MM.1S (cell line): ENCODE data around the gene JDP2.

ENCODE experiments used
- DNase-seq: peaks from one replicate; pipeline ENCODE4 v3.0.0-alpha.2; 2015
- H2AFZ ChIP-seq: fragments of 300-600 bp; sonication (generic); 2 replicates; pipeline ENCODE4 v1.6.0; 2016; ENCODE audit warnings: antibody characterized with exemption, low read length
- H3F3A ChIP-seq: fragments of 300-600 bp; sonication (generic); 2 replicates; pipeline ENCODE4 v1.6.1; 2016; ENCODE audit warnings: mild to moderate bottlenecking, antibody characterized with exemption, low read length, moderate library complexity, mixed read lengths; ENCODE audit not compliant: insufficient read depth
- H3K27ac ChIP-seq: fragments of 300-600 bp; sonication (generic); 2 replicates; pipeline ENCODE4 v1.5.1; 2016; ENCODE audit warnings: mild to moderate bottlenecking, low read length
- H3K27me3 ChIP-seq: fragments of 300-600 bp; sonication (generic); replicated peaks from 2 replicates; pipeline ENCODE4 v1.6.0; 2016; ENCODE audit warnings: low read length; ENCODE audit not compliant: insufficient read depth
- H3K36me3 ChIP-seq: fragments of 300-600 bp; sonication (generic); replicated peaks from 2 replicates; pipeline ENCODE4 v1.6.1; 2016; ENCODE audit warnings: mild to moderate bottlenecking, low read length, mixed read lengths; ENCODE audit not compliant: insufficient read depth
- H3K4me1 ChIP-seq: fragments of 300-600 bp; sonication (generic); 2 replicates; pipeline ENCODE4 v1.6.1; 2016; ENCODE audit warnings: low read length, mixed read lengths
- H3K4me2 ChIP-seq: fragments of 300-600 bp; sonication (generic); 2 replicates; pipeline ENCODE4 v1.6.0; 2016; ENCODE audit warnings: low read depth, low read length
- H3K4me3 ChIP-seq: fragments of 300-600 bp; sonication (generic); 2 replicates; pipeline ENCODE4 v1.5.1; 2016; ENCODE audit warnings: low read length, mixed read lengths
- H3K79me2 ChIP-seq: fragments of 300-600 bp; sonication (generic); 2 replicates; pipeline ENCODE4 v1.6.1; 2016; ENCODE audit warnings: mixed run types, low read length, mixed read lengths
- H3K9ac ChIP-seq: fragments of 300-600 bp; sonication (generic); 2 replicates; pipeline ENCODE4 v1.6.1; 2016; ENCODE audit warnings: low read length, mixed read lengths
- H3K9me2 ChIP-seq: fragments of 300-600 bp; sonication (generic); replicated peaks from 2 replicates; pipeline ENCODE4 v1.6.1; 2016; ENCODE audit warnings: mild to moderate bottlenecking, low read length, mixed read lengths; ENCODE audit not compliant: insufficient read depth
- H3K9me3 ChIP-seq: fragments of 300-600 bp; sonication (generic); replicated peaks from 2 replicates; pipeline ENCODE4 v1.6.1; 2016; ENCODE audit warnings: mild to moderate bottlenecking, low read length, mixed read lengths; ENCODE audit not compliant: insufficient read depth
- H4K20me1 ChIP-seq: fragments of 300-600 bp; sonication (generic); 2 replicates; pipeline ENCODE4 v1.6.1; 2016; ENCODE audit warnings: mild to moderate bottlenecking, low read length, moderate library complexity, mixed read lengths; ENCODE audit not compliant: insufficient read depth
- EZH2 ChIP-seq: fragments of 300-600 bp; sonication (generic); optimal IDR thresholded peaks from 2 replicates; pipeline ENCODE3; 2017; ENCODE audit warnings: low read depth, mild to moderate bottlenecking, antibody characterized with exemption, low read length, mixed read lengths
- EZH2phosphoT487 ChIP-seq: fragments of 300-600 bp; sonication (generic); IDR thresholded peaks from 2 replicates; pipeline ENCODE4 v1.6.1; 2018; ENCODE audit warnings: antibody characterized with exemption, low read length
- TF ChIP-seq, protein P1 (sequence below): fragments of 300-600 bp; sonication (generic); IDR thresholded peaks from 2 replicates; pipeline ENCODE4 v1.5.1; 2016; ENCODE audit warnings: antibody characterized with exemption, low read length, mixed read lengths

The JDP2 gene

DNA sequence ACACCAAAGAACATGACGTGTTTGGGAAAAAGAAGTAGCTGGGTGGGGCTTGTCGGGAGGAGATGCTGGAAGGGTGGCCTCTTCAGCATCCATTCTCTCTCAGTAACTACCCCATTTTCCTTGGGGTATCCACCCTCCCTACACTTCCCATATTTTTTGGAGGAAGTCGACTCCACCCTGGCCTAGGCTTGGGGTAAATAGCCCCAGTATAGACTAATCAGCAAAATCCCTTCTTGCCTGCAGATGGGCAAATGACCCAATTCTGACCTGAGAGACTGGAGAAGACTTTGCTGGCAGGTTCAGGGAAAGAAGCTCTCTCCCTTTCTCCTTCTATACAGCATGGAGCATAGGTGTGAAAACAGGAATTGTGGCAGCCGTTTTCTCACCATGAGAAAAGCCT, 28.5 kb upstream of the JDP2 start:
- Histone ChIP-seq H2AFZ (no peak overlapping the region), H3K4me3 (no peak overlapping the region), H3K9me3 (no peaks in the 10 kb centered on the region), H3K27ac (no peak overlapping the region), H3K4me2 (no peak overlapping the region), H4K20me1 (no peaks in the 10 kb centered on the region), H3K4me1 (no peaks in the 10 kb centered on the region), H3K27me3 (no peaks in the 10 kb centered on the region), H3K9me2 (no peaks in the 10 kb centered on the region), H3K36me3 (no peaks in the 10 kb centered on the region), H3K79me2 (no peaks in the 10 kb centered on the region), H3F3A (no peaks in the 10 kb centered on the region), H3K9ac (no peak overlapping the region)
- no peak for TF ChIP-seq EZH2
- no peak for DNase-seq

DNA sequence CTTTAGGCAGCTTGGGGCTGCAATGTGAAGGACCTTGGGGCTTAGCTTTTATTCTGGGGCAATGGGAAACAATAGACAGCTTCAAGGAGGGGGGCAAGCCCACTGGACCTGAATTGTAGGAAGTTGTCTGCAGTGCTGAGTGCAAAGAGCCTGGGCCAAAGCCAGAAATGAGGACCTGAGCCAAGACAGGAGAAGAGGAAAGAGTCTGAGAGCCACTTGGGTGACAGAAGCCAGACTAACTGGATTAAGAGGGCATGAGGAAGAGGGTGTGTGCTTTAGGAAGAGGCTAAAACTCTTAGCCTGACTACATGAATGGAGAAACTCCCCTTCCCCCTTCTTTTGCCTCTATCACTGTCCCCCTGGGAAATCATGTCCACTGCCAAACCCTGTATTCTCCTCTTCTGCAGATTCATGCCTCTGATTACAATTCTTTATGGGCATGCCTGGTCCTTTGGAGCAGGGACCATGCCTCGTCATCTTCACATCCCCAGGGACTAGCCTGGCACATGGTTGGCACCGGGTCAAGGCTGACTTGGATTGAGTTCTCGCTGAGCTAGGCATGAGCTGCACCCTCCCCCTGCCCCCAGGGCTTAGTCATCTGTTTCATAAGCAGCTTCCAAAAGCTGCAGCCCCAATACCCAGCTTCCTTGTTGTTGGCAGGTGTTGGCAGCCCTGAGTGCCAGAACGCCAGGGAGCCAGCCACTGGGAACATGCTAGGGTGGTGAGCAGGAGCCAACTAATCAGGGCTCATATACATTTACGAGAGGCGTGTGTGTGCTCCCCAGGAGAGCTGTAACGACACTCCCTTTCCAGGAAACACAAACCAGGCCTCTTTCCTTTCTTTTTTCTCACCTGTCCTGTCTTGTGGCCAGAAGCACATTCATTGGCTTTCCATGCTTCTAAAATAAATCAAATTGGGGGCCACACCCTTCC, 27.7 kb upstream of the JDP2 start:
- no peak for DNase-seq
- no peak overlapping the region for H3K27ac ChIP-seq
- H3K4me2 ChIP-seq = no peak overlapping the region

DNA sequence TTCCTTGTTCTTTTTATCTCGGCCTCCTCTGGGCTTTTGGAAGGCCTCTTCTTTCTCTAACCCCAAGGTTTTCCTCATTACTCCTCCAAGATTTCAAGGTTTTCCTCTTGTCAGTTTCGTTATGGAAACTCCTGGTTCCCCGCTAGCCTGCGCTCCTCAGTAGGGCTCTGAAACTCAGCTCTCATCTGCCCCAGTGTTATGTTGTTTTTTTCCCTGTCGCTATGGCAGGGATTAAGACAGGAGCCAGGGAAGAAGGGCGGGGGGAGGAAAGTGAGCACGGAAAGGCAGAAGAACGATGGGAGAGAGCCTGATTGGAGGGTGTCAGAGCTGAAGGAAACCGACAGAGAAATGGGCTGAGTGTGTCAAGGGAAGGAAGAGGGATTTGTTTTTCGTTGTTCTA, 26.5 kb upstream of the JDP2 start:
- Histone ChIP-seq H3K9ac (no peak overlapping the region), H3K36me3 (no peaks in the 10 kb centered on the region), H2AFZ (no peak overlapping the region), H3K79me2 (no peaks in the 10 kb centered on the region), H3K27me3 (no peaks in the 10 kb centered on the region), H3K4me3 (no peak overlapping the region), H3F3A (no peaks in the 10 kb centered on the region), H3K4me1 (no peaks in the 10 kb centered on the region), H3K9me2 (no peaks in the 10 kb centered on the region), H3K27ac (no peak overlapping the region), H3K4me2 (no peak overlapping the region), H3K9me3 (no peaks in the 10 kb centered on the region), H4K20me1 (no peaks in the 10 kb centered on the region)
- TF ChIP-seq EZH2phosphoT487 (no peak), EZH2 (no peak)
- TF ChIP-seq, protein P1, sequence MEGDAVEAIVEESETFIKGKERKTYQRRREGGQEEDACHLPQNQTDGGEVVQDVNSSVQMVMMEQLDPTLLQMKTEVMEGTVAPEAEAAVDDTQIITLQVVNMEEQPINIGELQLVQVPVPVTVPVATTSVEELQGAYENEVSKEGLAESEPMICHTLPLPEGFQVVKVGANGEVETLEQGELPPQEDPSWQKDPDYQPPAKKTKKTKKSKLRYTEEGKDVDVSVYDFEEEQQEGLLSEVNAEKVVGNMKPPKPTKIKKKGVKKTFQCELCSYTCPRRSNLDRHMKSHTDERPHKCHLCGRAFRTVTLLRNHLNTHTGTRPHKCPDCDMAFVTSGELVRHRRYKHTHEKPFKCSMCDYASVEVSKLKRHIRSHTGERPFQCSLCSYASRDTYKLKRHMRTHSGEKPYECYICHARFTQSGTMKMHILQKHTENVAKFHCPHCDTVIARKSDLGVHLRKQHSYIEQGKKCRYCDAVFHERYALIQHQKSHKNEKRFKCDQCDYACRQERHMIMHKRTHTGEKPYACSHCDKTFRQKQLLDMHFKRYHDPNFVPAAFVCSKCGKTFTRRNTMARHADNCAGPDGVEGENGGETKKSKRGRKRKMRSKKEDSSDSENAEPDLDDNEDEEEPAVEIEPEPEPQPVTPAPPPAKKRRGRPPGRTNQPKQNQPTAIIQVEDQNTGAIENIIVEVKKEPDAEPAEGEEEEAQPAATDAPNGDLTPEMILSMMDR = no peak
- DNase-seq = no peak

More for the DNA sequence above, 27.7 kb upstream of the JDP2 start:
- Histone ChIP-seq H3K9me3 (no peaks in the 10 kb centered on the region), H3K79me2 (no peaks in the 10 kb centered on the region), H3K4me1 (no peaks in the 10 kb centered on the region), H3K9me2 (no peaks in the 10 kb centered on the region), H4K20me1 (no peaks in the 10 kb centered on the region), H3F3A (no peaks in the 10 kb centered on the region), H3K36me3 (no peaks in the 10 kb centered on the region), H3K9ac (no peak overlapping the region), H2AFZ (no peak overlapping the region), H3K27me3 (no peaks in the 10 kb centered on the region), H3K4me3 (no peak overlapping the region)
- TF ChIP-seq, protein P1 = no peak

DNA sequence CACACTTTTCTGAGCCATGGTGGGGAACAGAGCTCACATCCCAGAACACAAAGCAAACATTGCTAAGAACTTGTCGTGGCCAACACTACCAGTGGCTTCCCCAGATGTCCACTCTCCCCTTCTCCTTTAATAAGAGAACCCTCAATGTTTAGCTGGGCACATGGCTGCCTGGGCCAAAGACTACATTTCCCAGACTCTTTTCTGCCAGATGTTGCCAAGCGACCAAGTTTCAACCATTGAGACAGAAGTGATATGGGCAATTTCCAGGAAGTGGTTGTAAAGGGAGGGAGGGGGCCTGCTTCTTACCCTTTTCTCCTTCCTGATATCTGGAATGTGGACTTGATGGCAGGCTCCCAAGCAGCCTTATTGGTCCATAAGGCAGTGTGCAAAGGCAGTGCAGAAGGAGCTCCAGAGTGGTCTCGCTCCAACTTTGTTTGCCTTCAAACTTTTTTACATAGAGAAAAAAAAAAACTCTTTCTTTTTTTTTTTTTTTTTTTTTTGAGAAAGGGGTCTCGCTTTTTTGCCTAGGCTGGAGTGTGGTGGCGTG, 24.9 kb upstream of the JDP2 start:
- no peak overlapping the region for H3K9ac ChIP-seq
- H3K4me3 ChIP-seq = no peak overlapping the region
- TF ChIP-seq, protein P1 = no peak
- TF ChIP-seq EZH2 (no peak), EZH2phosphoT487 (no peak)
- H3K27ac ChIP-seq = no peak overlapping the region
- no peak overlapping the region for H2AFZ ChIP-seq
- DNase-seq = no peak
- no peaks in the 10 kb centered on the region for H3K36me3 ChIP-seq
- H4K20me1 ChIP-seq = no peaks in the 10 kb centered on the region
- no peaks in the 10 kb centered on the region for H3F3A ChIP-seq
- no peaks in the 10 kb centered on the region for H3K9me2 ChIP-seq
- H3K27me3 ChIP-seq = no peaks in the 10 kb centered on the region
- H3K79me2 ChIP-seq = no peaks in the 10 kb centered on the region
- H3K9me3 ChIP-seq = no peaks in the 10 kb centered on the region
- no peak overlapping the region for H3K4me2 ChIP-seq
- H3K4me1 ChIP-seq = no peaks in the 10 kb centered on the region
